Mesendoderm (in vitro differentiated cells): Measurements from ENCODE around the gene DPP9.

Experiments used
- DNase-seq: peaks from one replicate; pipeline ENCODE4 v3.0.0; 2013
- H2AK5ac ChIP-seq: 2 replicates; pipeline ENCODE4 v1.6.1; 2013; ENCODE audit warnings: low read length, inconsistent platforms
- H2BK120ac ChIP-seq: 2 replicates; pipeline ENCODE4 v1.6.1; 2013; ENCODE audit warnings: low read depth, mild to moderate bottlenecking, low read length, moderate library complexity, mixed read lengths
- H2BK15ac ChIP-seq: replicated peaks from 2 replicates; pipeline ENCODE4 v1.6.1; 2013; ENCODE audit warnings: low read depth, mild to moderate bottlenecking, moderate library complexity
- H2BK5ac ChIP-seq: 2 replicates; pipeline ENCODE4 v1.6.1; 2013; ENCODE audit warnings: low read length, inconsistent platforms
- H3K18ac ChIP-seq: 2 replicates; pipeline ENCODE4 v1.6.1; 2013; ENCODE audit warnings: mild to moderate bottlenecking, low read length, mixed read lengths
- H3K23ac ChIP-seq: one replicate; pipeline ENCODE4 v1.6.1; 2013; ENCODE audit warnings: low read length
- H3K27ac ChIP-seq: 2 replicates; pipeline ENCODE4 v1.5.1; 2013; ENCODE audit warnings: low read depth, mild to moderate bottlenecking, inconsistent platforms, low read length, moderate library complexity
- H3K27me3 ChIP-seq: 2 replicates; pipeline ENCODE4 v1.6.1; 2013; ENCODE audit warnings: low read length, control low read depth, mild to moderate bottlenecking, inconsistent platforms; ENCODE audit not compliant: insufficient read depth, poor library complexity
- H3K36me3 ChIP-seq: 2 replicates; pipeline ENCODE4 v1.6.1; 2013; ENCODE audit warnings: low read length, inconsistent platforms; ENCODE audit not compliant: control insufficient read depth, insufficient read depth
- H3K4ac ChIP-seq: one replicate; pipeline ENCODE4 v1.6.1; 2013; ENCODE audit warnings: low read depth, mild to moderate bottlenecking, low read length, moderate library complexity
- H3K4me1 ChIP-seq: 2 replicates; pipeline ENCODE4 v1.6.1; 2013; ENCODE audit warnings: low read depth, low read length, inconsistent platforms; ENCODE audit not compliant: control insufficient read depth
- H3K4me2 ChIP-seq: 2 replicates; pipeline ENCODE4 v1.6.1; 2013; ENCODE audit warnings: low read length
- H3K4me3 ChIP-seq: 2 replicates; pipeline ENCODE4 v1.5.1; 2013; ENCODE audit warnings: mild to moderate bottlenecking, low read length
- H3K56ac ChIP-seq: one replicate; pipeline ENCODE4 v1.6.1; 2013; ENCODE audit warnings: low read length
- H3K79me1 ChIP-seq: 2 replicates; pipeline ENCODE4 v1.6.1; 2013; ENCODE audit warnings: low read length, inconsistent platforms
- H3K79me2 ChIP-seq: 2 replicates; pipeline ENCODE4 v1.6.1; 2013; ENCODE audit warnings: mild to moderate bottlenecking, low read length; ENCODE audit not compliant: control insufficient read depth, insufficient read depth
- H3K9ac ChIP-seq: 2 replicates; pipeline ENCODE4 v1.6.1; 2013; ENCODE audit warnings: low read length, inconsistent platforms
- H4K5ac ChIP-seq: one replicate; pipeline ENCODE4 v1.6.1; 2013; ENCODE audit warnings: low read length
- H4K8ac ChIP-seq: one replicate; pipeline ENCODE4 v1.6.1; 2013; ENCODE audit warnings: low read depth, mild to moderate bottlenecking, control low read depth, low read length, moderate library complexity
- WGBS: extraction: QIAGEN DNeasy Blood & Tissue Kit; methylation state at CpG from one replicate; pipeline ENCODE4 v1.1.7; 2013; ENCODE audit warnings: low lambda C conversion rate, missing lambda C conversion rate; ENCODE audit not compliant: insufficient coverage; ENCODE audit errors: extremely low coverage; 5-methylcytosine and 5-hydroxymethylcytosine counted together

Gene DPP9

GRCh38 chr19:4699826-4700692, 23.6 kb downstream of the DPP9 start:
- H2AK5ac ChIP-seq = no peak overlapping the region
- no peak overlapping the region for H3K4me3 ChIP-seq
- H3K27ac ChIP-seq = no peak overlapping the region
- no peak overlapping the region for H4K5ac ChIP-seq
- no peak overlapping the region for H2BK15ac ChIP-seq
- peaks cover 12% of the 10 kb centered on the region for H3K36me3 ChIP-seq
- H3K4me1 ChIP-seq = no peaks in the 10 kb centered on the region
- H3K56ac ChIP-seq = no peak overlapping the region
- no peak overlapping the region for H2BK120ac ChIP-seq
- H3K23ac ChIP-seq = no peak overlapping the region
- DNase-seq = no peak
- no peaks in the 10 kb centered on the region for H3K27me3 ChIP-seq
- WGBS = no CpG with 5 or more reads among the region's 33 CpGs
- H3K4me2 ChIP-seq = no peak overlapping the region
- H3K9ac ChIP-seq = no peak overlapping the region
- H2BK5ac ChIP-seq = no peak overlapping the region
- H3K18ac ChIP-seq = no peak overlapping the region
- no peak overlapping the region for H4K8ac ChIP-seq
- H3K79me2 ChIP-seq = no peaks in the 10 kb centered on the region
- H3K4ac ChIP-seq = no peak overlapping the region
- H3K79me1 ChIP-seq = no peaks in the 10 kb centered on the region

DNA sequence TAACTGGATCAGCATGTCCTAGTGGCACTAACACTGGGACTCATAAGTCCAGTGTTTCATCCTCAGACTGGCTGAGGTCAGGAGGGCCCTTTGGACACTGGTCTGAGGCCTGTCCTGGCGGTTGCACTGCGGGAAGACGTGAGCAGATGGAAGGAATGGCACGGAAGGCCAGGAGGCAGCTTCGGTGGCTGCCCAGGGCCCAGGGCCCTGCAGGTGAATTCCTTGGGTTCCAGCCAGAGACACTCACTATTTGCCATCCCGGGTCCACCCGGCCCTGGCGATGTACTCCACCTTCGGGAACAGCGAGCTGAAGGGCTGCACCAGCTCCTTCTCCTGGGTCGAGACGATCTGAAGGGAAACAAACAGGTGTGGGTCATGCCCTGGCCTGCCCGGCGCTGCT, 26.3 kb downstream of the DPP9 start:
- Histone ChIP-seq H3K4me3 (no peak overlapping the region), H3K23ac (no peak overlapping the region), H2BK120ac (no peak overlapping the region), H3K36me3 (peaks cover 18% of the 10 kb centered on the region), H4K5ac (no peak overlapping the region), H3K27ac (no peak overlapping the region), H2AK5ac (no peak overlapping the region), H3K79me1 (no peaks in the 10 kb centered on the region), H3K27me3 (no peaks in the 10 kb centered on the region), H3K9ac (no peak overlapping the region), H3K4me1 (no peaks in the 10 kb centered on the region), H2BK5ac (no peak overlapping the region), H3K4me2 (no peak overlapping the region), H3K4ac (no peak overlapping the region), H3K56ac (no peak overlapping the region), H4K8ac (no peak overlapping the region), H2BK15ac (no peak overlapping the region), H3K18ac (no peak overlapping the region), H3K79me2 (no peaks in the 10 kb centered on the region)
- no peak for DNase-seq
- WGBS = no CpG with 5 or more reads among the region's 14 CpGs

DNA sequence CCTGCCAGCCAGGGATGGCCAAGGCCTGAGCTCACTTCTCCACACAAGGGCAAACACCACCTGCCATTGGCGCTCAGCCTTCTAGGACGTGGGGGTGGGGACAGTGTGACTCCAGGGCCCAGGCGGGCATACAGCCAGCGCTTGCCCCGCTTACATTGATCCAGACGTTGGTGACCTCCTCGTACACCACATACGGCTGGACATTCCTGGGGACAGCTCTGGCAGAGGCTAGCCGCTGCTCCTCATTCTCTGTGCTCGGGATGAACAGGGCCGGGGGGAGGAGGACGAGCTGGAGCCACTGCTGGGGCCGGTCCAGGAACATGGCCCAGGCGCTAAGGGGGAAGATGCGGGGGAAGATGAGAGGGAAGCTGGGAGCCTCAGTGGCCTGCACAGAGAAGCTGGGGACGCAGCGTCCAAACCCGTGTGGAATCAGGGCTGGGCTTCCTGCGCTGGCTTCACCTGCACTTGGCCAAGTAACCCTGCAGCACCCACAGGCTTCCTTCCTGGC, 28.4 kb downstream of the DPP9 start:
- H4K5ac ChIP-seq = no peak overlapping the region
- no peak overlapping the region for H3K4me3 ChIP-seq
- no peak overlapping the region for H2BK5ac ChIP-seq
- H3K27ac ChIP-seq = no peak overlapping the region
- no peak overlapping the region for H3K56ac ChIP-seq
- no peak overlapping the region for H4K8ac ChIP-seq
- H3K4me2 ChIP-seq = no peak overlapping the region
- peaks cover 13% of the 10 kb centered on the region for H3K36me3 ChIP-seq
- H2BK15ac ChIP-seq = no peak overlapping the region
- no CpG with 5 or more reads among the region's 19 CpGs for WGBS
- H2AK5ac ChIP-seq = no peak overlapping the region
- H2BK120ac ChIP-seq = no peak overlapping the region
- no peaks in the 10 kb centered on the region for H3K4me1 ChIP-seq
- H3K4ac ChIP-seq = no peak overlapping the region
- no peaks in the 10 kb centered on the region for H3K79me1 ChIP-seq
- H3K27me3 ChIP-seq = no peaks in the 10 kb centered on the region
- no peak overlapping the region for H3K23ac ChIP-seq
- H3K79me2 ChIP-seq = no peaks in the 10 kb centered on the region
- no peak for DNase-seq
- H3K9ac ChIP-seq = no peak overlapping the region
- H3K18ac ChIP-seq = no peak overlapping the region

DNA sequence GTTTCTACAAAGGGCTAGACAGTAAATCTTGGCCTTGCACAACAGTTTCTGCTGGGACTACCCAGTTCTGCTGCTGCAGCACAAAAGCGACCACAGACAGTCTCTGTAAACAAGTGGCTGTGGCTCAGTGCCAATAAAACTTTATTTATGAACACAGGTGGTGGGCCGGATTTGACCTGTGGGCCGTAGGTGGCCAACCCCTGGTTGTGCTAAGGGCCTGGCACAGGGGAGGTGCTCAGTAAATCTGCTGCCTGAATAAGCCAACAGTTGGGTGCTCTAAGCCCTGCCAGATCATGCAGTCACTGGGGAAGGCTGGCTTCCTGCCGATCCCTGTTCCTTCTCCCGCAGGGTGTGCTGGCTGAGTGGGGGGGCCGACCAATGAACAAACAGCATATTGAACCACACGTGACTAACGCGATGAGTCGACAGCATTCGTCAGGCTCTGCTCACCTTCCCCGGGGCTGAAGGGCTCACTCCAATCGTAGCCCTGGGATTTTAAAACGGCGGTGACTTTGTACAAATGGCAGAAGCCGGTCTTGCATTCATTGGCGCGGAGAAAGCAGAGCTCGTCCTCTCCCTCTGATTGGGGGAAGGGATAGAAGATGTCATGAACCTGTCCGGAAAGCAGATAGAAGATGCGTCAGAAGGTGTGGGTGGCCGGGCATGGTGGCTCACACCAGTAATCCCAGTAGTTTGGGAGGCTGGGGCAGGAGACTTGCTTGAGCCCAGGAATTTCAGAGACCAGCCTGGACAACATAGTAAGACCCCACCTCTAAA, 29.2 kb downstream of the DPP9 start:
- DNase-seq = no peak
- no CpG with 5 or more reads among the region's 22 CpGs for WGBS

GRCh38 chr19:4693471-4694121, 30.0 kb downstream of the DPP9 start:
- no peaks in the 10 kb centered on the region for H3K79me1 ChIP-seq
- no peak overlapping the region for H2BK15ac ChIP-seq
- no peak overlapping the region for H3K27ac ChIP-seq
- H3K9ac ChIP-seq = no peak overlapping the region
- H3K4me2 ChIP-seq = no peak overlapping the region
- H3K36me3 ChIP-seq = peaks cover 13% of the 10 kb centered on the region
- no peak overlapping the region for H2BK120ac ChIP-seq
- no peak overlapping the region for H3K4ac ChIP-seq
- H3K56ac ChIP-seq = no peak overlapping the region
- no peaks in the 10 kb centered on the region for H3K27me3 ChIP-seq
- H3K4me1 ChIP-seq = no peaks in the 10 kb centered on the region
- no peak overlapping the region for H3K23ac ChIP-seq
- no peaks in the 10 kb centered on the region for H3K79me2 ChIP-seq
- no CpG with 5 or more reads among the region's 15 CpGs for WGBS
- no peak overlapping the region for H3K18ac ChIP-seq
- H4K5ac ChIP-seq = no peak overlapping the region
- no peak overlapping the region for H2AK5ac ChIP-seq
- DNase-seq = no peak
- no peak overlapping the region for H4K8ac ChIP-seq
- no peak overlapping the region for H2BK5ac ChIP-seq
- H3K4me3 ChIP-seq = no peak overlapping the region

More for the DNA sequence above, 29.2 kb downstream of the DPP9 start:
- H3K23ac ChIP-seq = no peak overlapping the region
- H3K56ac ChIP-seq = no peak overlapping the region
- H3K4ac ChIP-seq = no peak overlapping the region
- H2BK120ac ChIP-seq = no peak overlapping the region
- no peaks in the 10 kb centered on the region for H3K27me3 ChIP-seq
- H3K9ac ChIP-seq = no peak overlapping the region
- H3K79me1 ChIP-seq = no peaks in the 10 kb centered on the region
- H2BK15ac ChIP-seq = no peak overlapping the region
- no peaks in the 10 kb centered on the region for H3K4me1 ChIP-seq
- H3K4me2 ChIP-seq = no peak overlapping the region
- H3K36me3 ChIP-seq = peaks cover 13% of the 10 kb centered on the region
- no peak overlapping the region for H4K5ac ChIP-seq
- H2BK5ac ChIP-seq = no peak overlapping the region
- H3K18ac ChIP-seq = no peak overlapping the region
- H3K27ac ChIP-seq = no peak overlapping the region
- H3K4me3 ChIP-seq = no peak overlapping the region
- no peak overlapping the region for H2AK5ac ChIP-seq
- H4K8ac ChIP-seq = no peak overlapping the region
- H3K79me2 ChIP-seq = no peaks in the 10 kb centered on the region
